ENCODE measurements around the gene PRR33. TPM values are rescaled to one million over a fixed set of nuclear protein-coding genes. Genes with fewer than 3 reads are reported as not detected.

Gene PRR33
- total RNA-seq, 1 donor: not detected

- DNase-seq (ENCODE audit: low read depth): no peak
- no peak for TF ChIP-seq CTCF (IDR thresholded peaks at IDR 0.05; ENCODE audit: insufficient read depth, low read length)
- no peak overlapping the region for H3K4me3 ChIP-seq (ENCODE audit: low read depth, low read length)
Observed at GRCh38 chr11:1915795-1916131, 24.1 kb upstream of the PRR33 start.

- DNase-seq (ENCODE audit: low read depth): no peak
- no peak for TF ChIP-seq CTCF (IDR thresholded peaks at IDR 0.05; ENCODE audit: insufficient read depth, low read length)
Observed at GRCh38 chr11:1913271-1914060, 21.8 kb upstream of the PRR33 start.

GRCh38 chr11:1912289-1912878 is 20.7 kb upstream of the PRR33 start:
- DNase-seq (ENCODE audit: low read depth): no peak
- no peak for TF ChIP-seq CTCF (IDR thresholded peaks at IDR 0.05; ENCODE audit: insufficient read depth, low read length)
- no peak overlapping the region for H3K4me3 ChIP-seq (ENCODE audit: low read depth, low read length)

More at GRCh38 chr11:1913271-1914060, 21.8 kb upstream of the PRR33 start:
- no peak overlapping the region for H3K4me3 ChIP-seq (ENCODE audit: low read depth, low read length)

GRCh38 chr11:1909524-1909923 is 17.8 kb upstream of the PRR33 start:
- no peak for TF ChIP-seq CTCF (IDR thresholded peaks at IDR 0.05; ENCODE audit: insufficient read depth, low read length)
- H3K4me3 ChIP-seq (ENCODE audit: low read depth, low read length): no peak overlapping the region
- DNase-seq (ENCODE audit: low read depth): no peak

- peak overlapping the region; percentile 5 for H3K4me3 ChIP-seq (ENCODE audit: low read depth, low read length)
- no peak for TF ChIP-seq CTCF (IDR thresholded peaks at IDR 0.05; ENCODE audit: insufficient read depth, low read length)
- peak; percentile 72 for DNase-seq (ENCODE audit: low read depth)
Observed at GRCh38 chr11:1908618-1909017, 16.9 kb upstream of the PRR33 start.

- no peak for TF ChIP-seq CTCF (IDR thresholded peaks at IDR 0.05; ENCODE audit: insufficient read depth, low read length)
- no peak overlapping the region for H3K4me3 ChIP-seq (ENCODE audit: low read depth, low read length)
- DNase-seq (ENCODE audit: low read depth): no peak
Observed at GRCh38 chr11:1906611-1907423, 15.1 kb upstream of the PRR33 start.

All from fibroblast of the aortic adventitia (primary cell).